GM10266 (cell line): ENCODE measurements around the gene ACOT13.

Experiments
- DNase-seq: peaks from one replicate; pipeline ENCODE4 v3.0.0; 2012; ENCODE audit errors: extremely low spot score
- TF ChIP-seq, protein P1 (sequence below): IDR thresholded peaks from 2 replicates; pipeline ENCODE4 v1.5.1; 2012; ENCODE audit warnings: mild to moderate bottlenecking, low read depth; ENCODE audit not compliant: control insufficient read depth, insufficient read depth; ENCODE audit errors: missing control alignments

ACOT13 gene

GRCh38 chr6:24666641-24667377, at the start of gene ACOT13, which contains the start of gene TDP2:
TSS of gene ACOT13 (plus strand) at chr6:24667077. CDS start at chr6:24667264, 187 bp downstream.
TSS of gene TDP2 (minus strand) at chr6:24666899. CDS start at chr6:24666862, 37 bp downstream.
- DNase-seq = peak; percentile 90
- TF ChIP-seq, protein P1, sequence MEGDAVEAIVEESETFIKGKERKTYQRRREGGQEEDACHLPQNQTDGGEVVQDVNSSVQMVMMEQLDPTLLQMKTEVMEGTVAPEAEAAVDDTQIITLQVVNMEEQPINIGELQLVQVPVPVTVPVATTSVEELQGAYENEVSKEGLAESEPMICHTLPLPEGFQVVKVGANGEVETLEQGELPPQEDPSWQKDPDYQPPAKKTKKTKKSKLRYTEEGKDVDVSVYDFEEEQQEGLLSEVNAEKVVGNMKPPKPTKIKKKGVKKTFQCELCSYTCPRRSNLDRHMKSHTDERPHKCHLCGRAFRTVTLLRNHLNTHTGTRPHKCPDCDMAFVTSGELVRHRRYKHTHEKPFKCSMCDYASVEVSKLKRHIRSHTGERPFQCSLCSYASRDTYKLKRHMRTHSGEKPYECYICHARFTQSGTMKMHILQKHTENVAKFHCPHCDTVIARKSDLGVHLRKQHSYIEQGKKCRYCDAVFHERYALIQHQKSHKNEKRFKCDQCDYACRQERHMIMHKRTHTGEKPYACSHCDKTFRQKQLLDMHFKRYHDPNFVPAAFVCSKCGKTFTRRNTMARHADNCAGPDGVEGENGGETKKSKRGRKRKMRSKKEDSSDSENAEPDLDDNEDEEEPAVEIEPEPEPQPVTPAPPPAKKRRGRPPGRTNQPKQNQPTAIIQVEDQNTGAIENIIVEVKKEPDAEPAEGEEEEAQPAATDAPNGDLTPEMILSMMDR = peak; percentile 36

DNA sequence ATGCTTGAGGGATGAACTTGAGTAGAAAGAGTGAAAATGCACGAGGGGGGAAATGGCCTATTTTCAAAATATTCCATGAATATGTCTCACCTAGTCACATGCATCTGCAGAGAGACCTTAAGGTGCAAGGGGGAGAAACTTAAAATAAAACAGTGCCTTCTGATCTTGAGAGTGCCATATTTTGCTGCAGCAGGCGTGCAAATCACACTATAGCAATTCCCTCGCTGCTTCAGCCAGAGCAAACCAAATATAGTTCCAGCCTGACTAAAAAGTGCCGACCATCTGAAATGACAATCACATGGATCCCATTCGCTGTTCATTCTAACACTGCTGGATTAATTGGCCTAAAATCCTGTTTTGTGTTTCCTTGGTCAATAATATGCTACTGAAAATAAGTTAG, 47.2 kb upstream of the ACOT13 start:
- TF ChIP-seq, protein P1 = no peak
- no peak for DNase-seq

- DNase-seq = no peak
- TF ChIP-seq, protein P1 = no peak
Measured at GRCh38 chr6:24620637-24621036, 46.2 kb upstream of the ACOT13 start.

- no peak for DNase-seq
- TF ChIP-seq, protein P1 = no peak
Measured at GRCh38 chr6:24621626-24622289, 45.1 kb upstream of the ACOT13 start.

DNA sequence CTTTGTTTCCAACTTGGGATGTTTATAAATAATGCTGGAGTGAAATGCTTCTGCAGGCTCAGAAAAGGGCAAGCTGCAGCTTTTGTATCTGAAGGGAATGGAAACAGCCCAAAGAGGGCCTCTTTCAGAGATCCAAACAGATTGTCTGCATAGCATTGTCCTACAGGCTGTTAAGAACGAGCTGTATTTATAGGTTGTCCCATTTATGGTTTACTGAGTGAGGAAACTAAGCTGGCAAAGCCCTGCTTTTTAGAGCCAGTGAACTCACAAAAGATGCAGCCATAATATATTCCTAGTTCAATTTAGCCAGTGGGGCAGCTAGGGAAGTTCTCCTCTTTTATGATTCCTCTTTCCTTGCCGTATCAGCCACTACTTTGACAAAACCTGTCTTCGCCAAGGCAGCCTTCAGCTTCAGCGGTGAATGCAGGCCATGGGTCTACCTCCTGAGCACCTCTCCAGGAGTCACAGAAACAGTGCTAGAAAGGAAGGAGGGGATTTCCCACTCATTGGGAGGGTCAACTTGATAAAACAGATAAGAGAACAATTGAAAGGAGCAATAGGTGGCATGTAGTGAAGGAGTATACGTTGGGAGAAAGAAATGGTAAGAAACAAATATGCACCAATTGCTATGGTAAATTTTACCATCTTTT, 35.9 kb upstream of the ACOT13 start:
- no peak for DNase-seq
- TF ChIP-seq, protein P1 = no peak

GRCh38 chr6:24631671-24632070, 35.2 kb upstream of the ACOT13 start:
- no peak for DNase-seq
- TF ChIP-seq, protein P1 = no peak

GRCh38 chr6:24632573-24632972, 34.3 kb upstream of the ACOT13 start:
- TF ChIP-seq, protein P1 = no peak
- no peak for DNase-seq
